ENCODE data around the gene CTNNBL1. TPM values are rescaled to one million over a fixed set of nuclear protein-coding genes. Genes with fewer than 3 reads are reported as not detected.

CTNNBL1 gene
- total and polyA plus RNA-seq, 2 experiments from 2014 or later: 36.3 to 68.7 TPM

DNA sequence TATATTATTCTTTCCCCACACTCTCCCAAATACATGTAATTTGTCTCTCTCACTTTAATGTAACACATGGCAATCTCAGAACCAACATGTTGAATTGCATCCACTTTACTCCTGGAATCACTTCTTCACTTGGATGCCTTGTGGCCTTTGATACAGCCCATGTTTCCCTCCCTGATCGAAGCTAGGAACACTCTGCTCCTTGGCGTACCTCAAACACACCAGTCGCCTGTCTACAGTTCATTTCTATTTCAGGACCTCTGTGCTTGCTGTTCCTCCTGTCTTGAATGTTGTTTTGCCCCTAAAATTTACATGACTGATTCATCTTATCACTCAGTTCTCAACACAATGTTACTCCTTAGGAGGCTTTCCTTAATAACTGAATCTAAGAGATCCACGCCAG, 106.8 kb downstream of the CTNNBL1 start:
- DNase-seq (ENCODE audit: low spot score) (no peak), ATAC-seq (no peak)
- Histone ChIP-seq H3K27ac (ENCODE audit: low read depth) (no peak overlapping the region), H3K27me3 (ENCODE audit: insufficient read depth) (no peaks in the 10 kb centered on the region), H4K20me1 (replicated peaks; ENCODE audit: insufficient read depth) (peaks cover 6% of the 10 kb centered on the region; the same call in 1 of the 2 replicates), H3F3A (replicated peaks; ENCODE audit: low read depth) (no peaks in the 10 kb centered on the region), H3K36me3 (ENCODE audit: insufficient read depth) (no peaks in the 10 kb centered on the region; the same call in 1 of the 2 replicates), H3K79me2 (replicated peaks; ENCODE audit: insufficient read depth) (no peaks in the 10 kb centered on the region), H3K9me2 (ENCODE audit: insufficient read depth) (no peaks in the 10 kb centered on the region; the same call in 1 of the 2 replicates), H3K4me3 (no peak overlapping the region), H3K4me1 (ENCODE audit: insufficient read depth) (no peaks in the 10 kb centered on the region), H3K4me2 (no peak overlapping the region), H2AFZ (no peak overlapping the region)
- Mint-ChIP-seq H3K36me3 (ENCODE audit: low read depth) (no peaks in the 10 kb centered on the region), H3K4me3 (no peak overlapping the region), H3K9me3 (no peaks in the 10 kb centered on the region), H3K27ac (no peak overlapping the region), H3K4me1 (peaks cover 3% of the 10 kb centered on the region; the same call in 1 of the 3 replicates), H3K27me3 (ENCODE audit: insufficient read depth, low read depth, poor library complexity) (peaks cover 2% of the 10 kb centered on the region)
- TF ChIP-seq EZH2 (IDR thresholded peaks at IDR 0.05; ENCODE audit: low read depth, unreplicated experiment) (no peak), EZH2phosphoT487 (IDR thresholded peaks at IDR 0.05; ENCODE audit: unreplicated experiment) (no peak), NANOG (IDR thresholded peaks at IDR 0.05; ENCODE audit: borderline replicate concordance) (no peak), POLR2AphosphoS5 (IDR thresholded peaks at IDR 0.05; ENCODE audit: low read depth) (no peak), JUNB (IDR thresholded peaks at IDR 0.05; ENCODE audit: unreplicated experiment) (no peak), ZNF331 (CRISPR knock-in tag; IDR thresholded peaks at IDR 0.05; ENCODE audit: low read depth) (no peak), STAT1 (IDR thresholded peaks at IDR 0.05; ENCODE audit: unreplicated experiment) (no peak), CREB1 (CRISPR knock-in tag; IDR thresholded peaks at IDR 0.05; ENCODE audit: low read depth) (no peak), ZNF114 (CRISPR knock-in tag; IDR thresholded peaks at IDR 0.05) (no peak)
- TF ChIP-seq, protein P1, sequence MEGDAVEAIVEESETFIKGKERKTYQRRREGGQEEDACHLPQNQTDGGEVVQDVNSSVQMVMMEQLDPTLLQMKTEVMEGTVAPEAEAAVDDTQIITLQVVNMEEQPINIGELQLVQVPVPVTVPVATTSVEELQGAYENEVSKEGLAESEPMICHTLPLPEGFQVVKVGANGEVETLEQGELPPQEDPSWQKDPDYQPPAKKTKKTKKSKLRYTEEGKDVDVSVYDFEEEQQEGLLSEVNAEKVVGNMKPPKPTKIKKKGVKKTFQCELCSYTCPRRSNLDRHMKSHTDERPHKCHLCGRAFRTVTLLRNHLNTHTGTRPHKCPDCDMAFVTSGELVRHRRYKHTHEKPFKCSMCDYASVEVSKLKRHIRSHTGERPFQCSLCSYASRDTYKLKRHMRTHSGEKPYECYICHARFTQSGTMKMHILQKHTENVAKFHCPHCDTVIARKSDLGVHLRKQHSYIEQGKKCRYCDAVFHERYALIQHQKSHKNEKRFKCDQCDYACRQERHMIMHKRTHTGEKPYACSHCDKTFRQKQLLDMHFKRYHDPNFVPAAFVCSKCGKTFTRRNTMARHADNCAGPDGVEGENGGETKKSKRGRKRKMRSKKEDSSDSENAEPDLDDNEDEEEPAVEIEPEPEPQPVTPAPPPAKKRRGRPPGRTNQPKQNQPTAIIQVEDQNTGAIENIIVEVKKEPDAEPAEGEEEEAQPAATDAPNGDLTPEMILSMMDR (conservative IDR thresholded peaks at IDR 0.05; ENCODE audit: low read depth in 2 of 2): no peak
- TF ChIP-seq, protein P2, sequence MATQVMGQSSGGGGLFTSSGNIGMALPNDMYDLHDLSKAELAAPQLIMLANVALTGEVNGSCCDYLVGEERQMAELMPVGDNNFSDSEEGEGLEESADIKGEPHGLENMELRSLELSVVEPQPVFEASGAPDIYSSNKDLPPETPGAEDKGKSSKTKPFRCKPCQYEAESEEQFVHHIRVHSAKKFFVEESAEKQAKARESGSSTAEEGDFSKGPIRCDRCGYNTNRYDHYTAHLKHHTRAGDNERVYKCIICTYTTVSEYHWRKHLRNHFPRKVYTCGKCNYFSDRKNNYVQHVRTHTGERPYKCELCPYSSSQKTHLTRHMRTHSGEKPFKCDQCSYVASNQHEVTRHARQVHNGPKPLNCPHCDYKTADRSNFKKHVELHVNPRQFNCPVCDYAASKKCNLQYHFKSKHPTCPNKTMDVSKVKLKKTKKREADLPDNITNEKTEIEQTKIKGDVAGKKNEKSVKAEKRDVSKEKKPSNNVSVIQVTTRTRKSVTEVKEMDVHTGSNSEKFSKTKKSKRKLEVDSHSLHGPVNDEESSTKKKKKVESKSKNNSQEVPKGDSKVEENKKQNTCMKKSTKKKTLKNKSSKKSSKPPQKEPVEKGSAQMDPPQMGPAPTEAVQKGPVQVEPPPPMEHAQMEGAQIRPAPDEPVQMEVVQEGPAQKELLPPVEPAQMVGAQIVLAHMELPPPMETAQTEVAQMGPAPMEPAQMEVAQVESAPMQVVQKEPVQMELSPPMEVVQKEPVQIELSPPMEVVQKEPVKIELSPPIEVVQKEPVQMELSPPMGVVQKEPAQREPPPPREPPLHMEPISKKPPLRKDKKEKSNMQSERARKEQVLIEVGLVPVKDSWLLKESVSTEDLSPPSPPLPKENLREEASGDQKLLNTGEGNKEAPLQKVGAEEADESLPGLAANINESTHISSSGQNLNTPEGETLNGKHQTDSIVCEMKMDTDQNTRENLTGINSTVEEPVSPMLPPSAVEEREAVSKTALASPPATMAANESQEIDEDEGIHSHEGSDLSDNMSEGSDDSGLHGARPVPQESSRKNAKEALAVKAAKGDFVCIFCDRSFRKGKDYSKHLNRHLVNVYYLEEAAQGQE (IDR thresholded peaks at IDR 0.05; ENCODE audit: unreplicated experiment): no peak
- TF ChIP-seq, protein P3, sequence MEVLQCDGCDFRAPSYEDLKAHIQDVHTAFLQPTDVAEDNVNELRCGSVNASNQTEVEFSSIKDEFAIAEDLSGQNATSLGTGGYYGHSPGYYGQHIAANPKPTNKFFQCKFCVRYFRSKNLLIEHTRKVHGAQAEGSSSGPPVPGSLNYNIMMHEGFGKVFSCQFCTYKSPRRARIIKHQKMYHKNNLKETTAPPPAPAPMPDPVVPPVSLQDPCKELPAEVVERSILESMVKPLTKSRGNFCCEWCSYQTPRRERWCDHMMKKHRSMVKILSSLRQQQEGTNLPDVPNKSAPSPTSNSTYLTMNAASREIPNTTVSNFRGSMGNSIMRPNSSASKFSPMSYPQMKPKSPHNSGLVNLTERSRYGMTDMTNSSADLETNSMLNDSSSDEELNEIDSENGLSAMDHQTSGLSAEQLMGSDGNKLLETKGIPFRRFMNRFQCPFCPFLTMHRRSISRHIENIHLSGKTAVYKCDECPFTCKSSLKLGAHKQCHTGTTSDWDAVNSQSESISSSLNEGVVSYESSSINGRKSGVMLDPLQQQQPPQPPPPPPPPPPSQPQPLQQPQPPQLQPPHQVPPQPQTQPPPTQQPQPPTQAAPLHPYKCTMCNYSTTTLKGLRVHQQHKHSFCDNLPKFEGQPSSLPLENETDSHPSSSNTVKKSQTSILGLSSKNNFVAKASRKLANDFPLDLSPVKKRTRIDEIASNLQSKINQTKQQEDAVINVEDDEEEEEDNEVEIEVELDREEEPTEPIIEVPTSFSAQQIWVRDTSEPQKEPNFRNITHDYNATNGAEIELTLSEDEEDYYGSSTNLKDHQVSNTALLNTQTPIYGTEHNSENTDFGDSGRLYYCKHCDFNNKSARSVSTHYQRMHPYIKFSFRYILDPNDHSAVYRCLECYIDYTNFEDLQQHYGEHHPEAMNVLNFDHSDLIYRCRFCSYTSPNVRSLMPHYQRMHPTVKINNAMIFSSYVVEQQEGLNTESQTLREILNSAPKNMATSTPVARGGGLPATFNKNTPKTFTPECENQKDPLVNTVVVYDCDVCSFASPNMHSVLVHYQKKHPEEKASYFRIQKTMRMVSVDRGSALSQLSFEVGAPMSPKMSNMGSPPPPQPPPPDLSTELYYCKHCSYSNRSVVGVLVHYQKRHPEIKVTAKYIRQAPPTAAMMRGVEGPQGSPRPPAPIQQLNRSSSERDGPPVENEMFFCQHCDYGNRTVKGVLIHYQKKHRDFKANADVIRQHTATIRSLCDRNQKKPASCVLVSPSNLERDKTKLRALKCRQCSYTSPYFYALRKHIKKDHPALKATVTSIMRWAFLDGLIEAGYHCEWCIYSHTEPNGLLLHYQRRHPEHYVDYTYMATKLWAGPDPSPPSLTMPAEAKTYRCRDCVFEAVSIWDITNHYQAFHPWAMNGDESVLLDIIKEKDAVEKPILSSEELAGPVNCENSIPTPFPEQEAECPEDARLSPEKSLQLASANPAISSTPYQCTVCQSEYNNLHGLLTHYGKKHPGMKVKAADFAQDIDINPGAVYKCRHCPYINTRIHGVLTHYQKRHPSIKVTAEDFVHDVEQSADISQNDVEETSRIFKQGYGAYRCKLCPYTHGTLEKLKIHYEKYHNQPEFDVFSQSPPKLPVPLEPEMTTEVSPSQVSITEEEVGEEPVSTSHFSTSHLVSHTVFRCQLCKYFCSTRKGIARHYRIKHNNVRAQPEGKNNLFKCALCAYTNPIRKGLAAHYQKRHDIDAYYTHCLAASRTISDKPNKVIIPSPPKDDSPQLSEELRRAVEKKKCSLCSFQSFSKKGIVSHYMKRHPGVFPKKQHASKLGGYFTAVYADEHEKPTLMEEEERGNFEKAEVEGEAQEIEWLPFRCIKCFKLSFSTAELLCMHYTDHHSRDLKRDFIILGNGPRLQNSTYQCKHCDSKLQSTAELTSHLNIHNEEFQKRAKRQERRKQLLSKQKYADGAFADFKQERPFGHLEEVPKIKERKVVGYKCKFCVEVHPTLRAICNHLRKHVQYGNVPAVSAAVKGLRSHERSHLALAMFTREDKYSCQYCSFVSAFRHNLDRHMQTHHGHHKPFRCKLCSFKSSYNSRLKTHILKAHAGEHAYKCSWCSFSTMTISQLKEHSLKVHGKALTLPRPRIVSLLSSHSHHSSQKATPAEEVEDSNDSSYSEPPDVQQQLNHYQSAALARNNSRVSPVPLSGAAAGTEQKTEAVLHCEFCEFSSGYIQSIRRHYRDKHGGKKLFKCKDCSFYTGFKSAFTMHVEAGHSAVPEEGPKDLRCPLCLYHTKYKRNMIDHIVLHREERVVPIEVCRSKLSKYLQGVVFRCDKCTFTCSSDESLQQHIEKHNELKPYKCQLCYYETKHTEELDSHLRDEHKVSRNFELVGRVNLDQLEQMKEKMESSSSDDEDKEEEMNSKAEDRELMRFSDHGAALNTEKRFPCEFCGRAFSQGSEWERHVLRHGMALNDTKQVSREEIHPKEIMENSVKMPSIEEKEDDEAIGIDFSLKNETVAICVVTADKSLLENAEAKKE (CRISPR knock-in tag; IDR thresholded peaks at IDR 0.05): no peak
- TF ChIP-seq, protein P4, sequence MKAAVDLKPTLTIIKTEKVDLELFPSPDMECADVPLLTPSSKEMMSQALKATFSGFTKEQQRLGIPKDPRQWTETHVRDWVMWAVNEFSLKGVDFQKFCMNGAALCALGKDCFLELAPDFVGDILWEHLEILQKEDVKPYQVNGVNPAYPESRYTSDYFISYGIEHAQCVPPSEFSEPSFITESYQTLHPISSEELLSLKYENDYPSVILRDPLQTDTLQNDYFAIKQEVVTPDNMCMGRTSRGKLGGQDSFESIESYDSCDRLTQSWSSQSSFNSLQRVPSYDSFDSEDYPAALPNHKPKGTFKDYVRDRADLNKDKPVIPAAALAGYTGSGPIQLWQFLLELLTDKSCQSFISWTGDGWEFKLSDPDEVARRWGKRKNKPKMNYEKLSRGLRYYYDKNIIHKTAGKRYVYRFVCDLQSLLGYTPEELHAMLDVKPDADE (IDR thresholded peaks at IDR 0.05): no peak

Data from GM23338 (cell line).